ENCODE measurements around the gene FMN2.

The FMN2 gene

DNA sequence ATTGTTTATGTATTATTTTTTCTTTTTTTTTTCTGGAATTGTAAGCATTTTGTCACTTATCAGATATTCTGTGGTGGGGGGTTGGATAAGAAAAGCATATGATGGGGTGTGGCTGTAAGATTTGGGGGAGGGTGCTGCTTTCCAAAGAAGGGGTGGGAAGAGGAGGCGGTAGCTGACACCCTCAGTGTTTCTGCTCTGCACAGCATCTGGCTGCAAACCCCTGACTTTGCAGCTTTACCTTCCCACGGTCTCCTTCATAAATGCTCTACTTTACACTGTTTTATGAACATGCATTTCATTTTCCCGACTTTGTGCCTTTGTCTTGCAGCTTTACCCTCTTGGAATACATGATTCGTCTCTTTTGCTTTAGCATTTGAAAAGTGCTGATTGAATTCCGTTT, 7.6 kb downstream of the FMN2 start:
- DNase-seq, result no peak

DNA sequence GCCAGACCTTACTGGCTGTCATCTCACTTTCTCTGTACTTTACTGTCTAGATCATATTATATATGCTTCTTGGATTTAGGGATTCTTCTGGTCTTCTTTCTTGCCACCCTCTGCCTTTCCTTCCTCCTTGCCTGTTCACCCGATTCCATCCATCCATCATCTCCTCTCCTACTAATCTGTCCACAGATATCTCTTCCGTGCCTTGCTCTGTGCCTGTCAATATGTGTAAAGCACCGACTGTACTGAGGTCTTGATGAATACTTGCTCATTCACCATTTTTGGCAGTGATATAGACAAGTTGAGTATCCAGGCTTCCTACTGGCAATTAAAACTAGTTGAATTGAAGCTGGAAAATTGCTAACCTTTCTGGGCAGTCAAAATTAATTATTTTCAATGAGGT, 8.1 kb downstream of the FMN2 start:
- no peak for DNase-seq

DNA sequence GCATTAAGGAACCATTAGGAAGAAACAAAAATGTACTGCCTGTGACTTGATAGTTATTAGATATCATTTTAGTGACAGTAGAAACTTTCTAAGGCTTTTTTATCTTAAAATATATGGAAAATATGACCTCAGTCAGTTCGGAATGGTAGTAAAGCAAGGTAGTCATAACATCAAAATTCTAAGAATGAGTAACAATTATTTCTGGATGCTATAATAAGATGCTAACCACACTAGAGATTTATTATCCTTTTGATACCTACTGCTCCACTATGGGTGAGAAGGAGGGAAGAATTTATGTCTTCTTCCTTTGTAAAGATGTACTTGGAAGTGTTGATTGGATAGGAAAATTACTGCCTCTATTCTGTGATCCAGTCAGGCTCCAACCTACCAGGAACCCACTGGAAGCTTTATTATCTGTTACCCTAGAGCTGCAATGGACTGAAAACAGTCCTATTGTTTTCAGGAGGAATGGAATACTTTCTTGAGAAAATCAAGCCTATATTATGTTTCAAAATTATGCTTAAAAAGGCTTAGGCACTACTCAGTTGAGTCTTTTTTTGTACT, 8.8 kb downstream of the FMN2 start:
- DNase-seq, result no peak

DNA sequence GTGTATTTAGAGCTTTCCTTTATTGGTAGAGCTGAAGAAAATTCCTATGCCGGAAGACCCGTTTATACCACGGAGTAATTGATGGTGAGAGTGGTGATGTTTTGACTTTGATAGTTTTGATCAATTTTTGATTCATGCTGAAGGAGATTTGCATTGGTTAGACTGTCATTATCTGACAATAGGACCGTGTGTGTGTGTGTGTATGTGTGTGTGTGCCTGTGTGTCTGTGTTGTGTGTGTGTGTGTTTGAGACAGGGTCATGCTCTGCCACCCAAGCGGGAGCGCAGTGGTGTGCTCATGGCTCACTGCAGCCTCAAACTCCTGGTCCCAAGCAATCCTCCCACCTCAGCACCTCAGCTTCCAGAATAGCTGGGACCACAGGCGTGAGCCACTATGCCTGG, 9.6 kb downstream of the FMN2 start:
- DNase-seq, result no peak

DNA sequence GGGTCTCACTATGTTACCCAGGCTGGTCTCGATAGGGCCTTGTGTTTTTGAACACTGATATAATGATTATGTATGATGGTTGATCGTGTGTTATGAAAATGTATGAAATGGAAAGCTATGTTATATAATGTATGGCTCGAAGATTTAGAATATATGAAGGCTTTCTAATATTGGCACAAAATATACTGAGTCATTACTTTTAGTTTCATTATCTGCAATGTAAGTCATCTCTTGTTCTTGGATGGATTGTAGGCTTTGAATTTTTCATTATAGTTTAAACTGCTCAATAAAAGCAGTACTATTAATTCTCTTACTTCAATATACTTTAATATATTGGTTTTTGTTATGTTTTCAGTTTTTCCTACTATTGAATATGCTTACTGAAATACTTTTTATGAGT, 10.1 kb downstream of the FMN2 start:
- DNase-seq, result no peak

DNA sequence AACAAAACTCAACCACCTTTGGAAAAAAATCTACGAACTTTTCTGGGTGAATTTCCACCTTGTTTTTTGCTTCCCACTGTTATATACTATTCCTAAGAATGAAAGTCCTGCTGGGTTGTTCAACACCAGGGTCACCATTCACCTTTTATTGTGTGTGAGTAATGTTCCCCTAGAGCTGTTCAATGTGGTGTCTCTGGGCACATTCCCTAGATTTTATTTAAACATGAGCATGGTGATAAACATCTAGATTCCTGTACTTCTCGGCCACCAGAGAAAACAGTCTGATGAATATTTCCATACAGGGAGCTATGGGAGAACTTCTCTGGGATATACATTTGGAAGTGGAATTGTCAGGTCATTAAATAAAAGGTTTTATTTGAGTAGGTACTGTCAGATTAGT, 13.0 kb downstream of the FMN2 start:
- no peak for DNase-seq

DNA sequence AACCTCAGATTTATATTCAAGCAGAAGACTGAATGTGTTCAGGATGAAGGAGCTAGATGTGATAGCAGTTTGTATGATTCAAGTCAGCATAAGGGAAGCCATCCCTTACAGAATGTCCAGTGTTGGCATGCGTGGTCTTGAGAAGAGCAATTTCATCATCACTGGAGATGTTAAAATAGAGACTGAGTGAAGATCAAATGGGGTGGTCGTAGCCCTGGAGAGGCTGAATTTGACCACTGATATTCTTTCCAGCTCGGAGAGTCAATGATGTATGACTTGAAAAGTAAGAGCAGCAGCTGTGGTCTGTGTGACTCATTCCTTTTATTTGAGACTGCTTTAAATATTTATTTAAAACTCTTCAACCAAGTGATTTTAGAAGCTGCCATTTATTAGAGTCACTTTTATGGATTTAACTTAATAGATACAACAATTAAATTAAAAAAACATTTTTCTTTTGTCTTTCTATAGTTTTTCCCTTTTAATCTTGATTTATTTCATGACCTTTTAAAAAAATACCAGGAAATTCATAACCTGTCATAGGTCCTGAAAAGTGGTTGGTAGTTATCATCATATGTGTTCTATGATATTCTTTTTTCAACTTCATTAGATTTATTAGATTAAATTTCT, 15.5 kb downstream of the FMN2 start:
- DNase-seq, result no peak

DNA sequence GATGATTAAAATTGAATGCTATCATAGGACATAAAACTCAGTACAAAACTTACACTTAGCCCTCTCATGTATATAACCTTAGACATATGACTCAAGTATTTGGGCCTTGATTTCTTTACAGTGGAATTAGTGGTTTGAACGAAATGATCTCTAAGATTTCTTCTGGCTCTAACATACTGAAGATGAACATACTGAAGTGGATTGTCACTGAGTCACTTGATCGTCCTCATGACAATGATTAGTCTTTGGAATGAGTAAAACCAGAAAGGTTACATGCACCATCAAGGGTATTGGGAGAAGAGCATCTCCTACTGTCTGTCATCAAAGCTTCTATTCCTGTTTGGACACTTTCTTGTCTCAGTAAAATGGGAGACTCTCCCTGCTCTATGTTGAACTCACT, 17.4 kb downstream of the FMN2 start:
- no peak for DNase-seq

DNA sequence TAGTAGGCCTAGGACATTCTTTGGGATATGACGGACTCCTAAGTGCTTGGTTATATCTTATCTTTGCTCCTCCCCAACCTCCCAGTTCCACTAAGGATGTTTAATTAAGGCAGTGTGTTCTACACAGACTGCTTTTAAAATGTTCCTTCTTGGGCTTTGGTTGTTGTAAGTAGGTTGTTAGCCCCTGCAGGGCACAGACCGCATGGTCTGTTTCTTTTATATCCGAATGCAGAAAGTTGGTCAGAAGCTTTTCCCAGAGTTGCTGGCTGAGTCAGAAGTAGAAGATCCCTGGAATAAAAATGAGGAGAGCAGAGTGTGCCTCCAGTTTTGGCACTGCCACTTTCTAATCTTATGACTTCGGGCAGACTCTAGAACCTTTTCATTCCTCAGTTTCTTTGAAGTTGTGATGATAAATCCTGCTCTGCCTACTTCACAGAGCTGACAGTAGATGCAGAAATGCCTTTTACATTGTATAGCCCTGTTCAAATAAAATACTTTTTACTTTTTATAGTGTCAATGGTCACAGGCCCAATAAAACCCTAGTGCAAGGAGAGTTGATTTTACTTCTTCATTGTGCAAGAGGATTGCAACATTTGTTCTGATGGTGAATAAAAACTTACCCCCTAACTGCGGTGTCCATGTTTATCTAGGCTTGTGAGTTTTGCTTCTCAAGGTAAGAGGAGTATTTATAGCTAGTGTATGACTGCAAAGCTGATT, 18.4 kb downstream of the FMN2 start:
- DNase-seq, result no peak

DNA sequence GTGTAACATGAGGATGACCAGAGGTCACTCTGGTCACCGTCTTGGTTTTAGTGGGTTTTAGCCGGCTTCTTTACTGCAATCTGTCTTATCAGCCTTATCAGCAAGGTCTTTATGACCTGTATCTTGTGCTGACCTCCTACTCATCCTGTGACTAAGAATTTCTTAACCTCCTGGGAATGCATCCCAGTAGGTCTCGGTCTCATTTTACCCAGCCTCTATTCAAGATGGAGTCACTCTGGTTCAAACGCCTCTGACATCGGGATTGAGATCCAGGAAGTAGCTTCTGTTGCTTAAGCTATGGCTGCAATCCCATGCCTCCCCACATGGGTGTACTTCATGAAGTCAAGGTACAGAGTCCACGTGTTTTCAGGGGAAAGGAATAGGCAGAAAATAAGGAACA, 19.9 kb downstream of the FMN2 start:
- DNase-seq, result no peak

DNA sequence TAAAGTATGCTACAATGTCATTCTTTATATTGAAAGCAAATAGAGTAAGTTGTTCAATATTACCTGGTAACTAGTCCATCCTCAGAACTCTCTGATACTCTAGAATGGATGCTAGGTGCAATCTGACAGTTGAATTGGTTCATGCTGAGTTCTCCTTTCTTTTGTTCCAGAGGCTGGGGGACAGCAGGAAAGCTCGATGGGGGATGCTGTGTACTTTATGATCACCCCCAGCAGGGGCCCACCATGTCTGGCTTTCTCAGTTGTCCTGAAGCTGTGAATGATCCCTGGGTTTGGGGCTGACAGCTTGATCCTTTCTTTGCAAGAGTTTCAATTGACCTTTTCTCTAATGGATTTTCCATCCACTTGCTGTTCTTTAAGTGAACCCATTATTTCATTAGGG, 22.5 kb downstream of the FMN2 start:
- DNase-seq, result no peak

DNA sequence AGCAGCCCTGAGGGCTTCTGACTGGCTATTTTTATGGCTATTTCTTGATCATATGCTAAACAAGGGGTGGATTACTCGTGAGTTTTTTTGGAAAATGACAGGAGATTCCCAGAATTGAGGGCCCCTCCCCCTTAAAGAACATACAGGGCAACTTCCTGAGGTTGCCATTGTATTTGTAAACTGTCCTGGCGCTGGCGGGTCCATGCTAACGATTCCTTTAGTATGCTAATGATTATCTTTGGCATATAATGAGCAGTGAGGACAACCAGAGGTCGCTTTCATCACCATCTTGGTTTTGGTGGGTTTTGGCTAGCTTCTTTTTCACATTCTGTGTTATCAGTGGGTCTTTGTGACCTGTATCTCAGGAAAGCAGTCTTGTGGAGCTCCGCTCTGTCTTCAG, 24.1 kb downstream of the FMN2 start:
- DNase-seq, result no peak

DNA sequence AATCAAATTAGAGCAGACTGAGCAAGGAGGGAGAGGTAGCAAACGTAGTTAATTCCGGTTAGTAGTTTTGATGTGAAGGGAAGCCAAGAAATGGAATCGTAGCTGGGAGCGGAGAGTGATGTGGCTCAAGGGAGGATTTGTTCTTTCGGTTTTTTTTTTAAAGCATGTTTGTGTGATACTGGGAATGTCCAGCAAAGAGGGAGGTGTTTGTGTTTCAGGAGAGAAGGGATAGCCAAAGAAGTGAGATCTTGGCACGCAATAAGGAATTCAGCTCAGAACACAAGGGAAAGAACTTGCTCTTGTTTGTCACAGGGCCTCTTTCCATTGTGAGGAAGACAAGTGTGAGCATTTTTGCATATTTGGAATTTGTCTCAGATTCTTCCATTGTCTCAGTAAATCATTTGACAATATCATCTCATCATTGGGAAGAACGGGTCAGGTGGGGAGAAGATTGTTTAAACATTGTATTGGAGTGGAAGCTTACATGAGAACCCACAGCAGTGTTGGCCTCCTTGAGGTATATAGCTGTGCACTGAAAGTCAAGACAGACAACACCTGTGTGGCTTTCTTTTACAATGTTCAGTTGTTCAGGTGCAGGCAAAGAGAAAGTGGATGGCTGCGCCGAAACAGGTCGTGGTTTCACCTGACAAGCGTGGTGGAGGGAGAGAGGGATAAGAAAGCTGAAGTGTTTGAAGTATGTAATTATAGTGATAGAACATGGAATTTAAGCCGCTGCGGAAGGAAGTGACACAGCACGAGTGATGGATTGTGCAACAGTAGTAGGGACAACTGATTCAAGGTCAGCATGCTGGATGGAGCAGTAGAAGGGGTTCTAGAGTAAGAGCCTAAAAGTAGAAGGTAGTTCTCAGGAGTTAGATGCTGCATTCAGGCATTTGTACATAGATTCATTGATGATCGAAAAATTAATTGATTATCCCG, 25.4 kb downstream of the FMN2 start:
- DNase-seq, result no peak

DNA sequence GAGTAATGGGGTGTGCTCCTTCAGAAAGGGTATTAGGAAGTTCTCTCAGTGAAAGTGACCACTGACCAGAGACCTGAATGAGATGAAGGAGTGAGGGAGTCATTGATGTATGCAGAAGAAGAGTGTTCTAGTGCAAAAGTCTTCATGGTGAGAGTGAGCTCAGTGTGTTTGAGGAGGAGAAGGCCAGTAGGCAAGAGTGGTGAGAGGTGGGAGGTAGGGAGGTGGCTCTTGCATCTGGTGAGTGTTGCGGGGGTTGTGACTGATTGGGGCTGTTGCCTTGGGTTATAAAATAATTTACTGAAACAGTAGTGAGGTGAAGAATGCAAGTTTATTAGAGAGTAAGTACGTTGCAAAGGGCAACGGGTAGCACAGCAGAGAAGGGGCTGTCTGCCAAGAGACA, 26.2 kb downstream of the FMN2 start:
- no peak for DNase-seq

DNA sequence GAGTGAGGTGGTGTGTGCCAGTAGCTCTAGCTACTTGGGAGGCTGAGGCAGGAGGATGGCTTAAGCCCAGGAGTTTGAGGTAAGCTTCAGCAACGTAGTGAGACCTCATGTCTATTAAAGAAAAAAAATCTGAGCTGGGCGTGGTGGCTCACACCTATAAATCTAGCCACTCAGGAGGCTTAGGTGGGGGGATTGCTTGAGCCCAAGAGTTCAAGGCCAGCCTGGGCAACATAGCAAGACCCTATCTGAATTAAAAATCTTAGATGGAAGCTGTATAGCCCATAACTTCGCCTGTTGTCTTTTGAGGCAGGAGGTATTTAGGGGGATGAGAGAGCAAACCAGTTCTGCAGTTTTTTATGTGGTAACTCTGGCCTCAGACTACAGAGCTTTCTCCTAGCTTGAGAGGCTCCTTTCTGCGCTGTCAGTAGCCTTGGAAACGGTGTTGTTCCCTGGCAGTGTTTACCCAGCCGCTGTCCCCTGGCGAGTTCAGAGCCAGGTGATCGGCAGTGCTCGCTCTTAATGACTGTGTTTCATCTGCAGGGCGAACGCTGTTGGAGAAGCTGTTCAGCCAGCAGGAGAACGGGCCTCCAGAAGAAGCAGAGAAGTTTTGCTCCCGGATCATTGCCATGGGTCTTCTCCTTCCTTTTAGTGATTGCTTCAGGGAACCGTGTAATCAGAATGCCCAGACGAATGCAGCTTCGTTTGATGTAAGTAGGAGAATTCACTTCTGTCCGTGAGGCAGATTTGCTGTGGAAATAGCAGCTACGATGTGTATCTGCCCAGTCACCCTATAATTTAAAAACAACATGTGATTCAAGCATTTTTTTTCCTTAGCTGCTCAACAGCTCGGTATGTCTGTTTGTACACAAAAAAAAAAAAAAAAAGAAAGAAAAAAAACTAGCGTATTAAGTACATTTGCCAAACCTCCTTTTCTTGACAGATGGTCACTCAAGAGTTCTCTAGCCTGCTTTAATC, 31.2 kb downstream of the FMN2 start:
- DNase-seq, result no peak

DNA sequence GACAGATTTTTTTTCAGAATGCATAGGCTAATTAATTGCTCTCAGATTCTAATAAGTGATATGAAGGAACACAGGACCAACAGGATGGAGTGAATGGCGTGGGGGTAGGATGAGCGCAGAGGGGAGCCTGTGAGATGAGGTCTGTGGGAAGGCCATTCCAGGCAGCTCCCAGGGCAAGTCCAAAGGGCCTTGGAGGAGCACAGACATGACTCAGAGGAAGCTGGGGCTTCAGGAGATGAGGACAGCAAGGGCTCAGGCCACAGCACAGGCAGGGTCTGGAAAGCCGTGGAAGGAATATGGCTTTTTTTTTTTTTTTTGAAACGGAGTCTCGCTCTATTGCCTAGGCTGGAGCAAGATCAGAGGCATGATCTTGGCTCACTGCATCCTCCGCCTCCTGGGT, 35.1 kb downstream of the FMN2 start:
- DNase-seq, result no peak

DNA sequence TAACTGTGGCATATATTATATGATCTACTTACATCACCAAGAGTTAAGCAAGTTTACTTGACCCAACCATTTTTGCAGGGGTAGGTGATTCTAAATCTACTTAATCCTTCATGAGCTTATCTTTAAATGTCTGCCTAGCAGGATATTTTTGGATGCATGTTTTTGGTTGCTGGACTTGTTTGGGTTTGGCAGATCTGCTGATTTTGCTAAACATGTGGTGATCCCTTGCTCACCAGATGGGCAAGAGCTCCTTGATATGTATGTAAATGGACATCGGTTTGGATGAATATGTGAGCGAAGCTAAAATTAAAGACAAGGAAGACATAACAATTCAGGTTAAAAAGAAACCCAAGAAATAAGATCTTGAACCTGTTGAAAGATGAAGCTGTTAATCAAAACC, 36.7 kb downstream of the FMN2 start:
- no peak for DNase-seq

DNA sequence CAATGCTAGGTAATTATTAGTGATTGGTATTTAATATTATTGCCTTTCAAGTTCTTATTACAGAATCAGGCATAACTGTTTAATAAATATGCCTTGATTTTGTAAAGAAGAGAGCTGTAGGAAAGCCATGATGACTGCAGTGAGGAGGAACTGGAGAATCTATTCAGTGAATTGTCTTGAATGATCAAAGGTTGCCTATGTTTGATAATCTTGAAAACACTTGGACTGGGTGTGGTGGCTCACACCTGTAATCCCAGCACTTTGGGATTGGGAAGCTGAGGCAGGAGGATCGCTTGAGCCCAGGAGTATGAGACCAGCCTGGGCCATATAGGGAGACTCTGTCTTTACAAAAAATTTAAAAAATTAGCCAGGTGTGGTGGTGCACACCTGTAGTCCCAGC, 42.4 kb downstream of the FMN2 start:
- no peak for DNase-seq

DNA sequence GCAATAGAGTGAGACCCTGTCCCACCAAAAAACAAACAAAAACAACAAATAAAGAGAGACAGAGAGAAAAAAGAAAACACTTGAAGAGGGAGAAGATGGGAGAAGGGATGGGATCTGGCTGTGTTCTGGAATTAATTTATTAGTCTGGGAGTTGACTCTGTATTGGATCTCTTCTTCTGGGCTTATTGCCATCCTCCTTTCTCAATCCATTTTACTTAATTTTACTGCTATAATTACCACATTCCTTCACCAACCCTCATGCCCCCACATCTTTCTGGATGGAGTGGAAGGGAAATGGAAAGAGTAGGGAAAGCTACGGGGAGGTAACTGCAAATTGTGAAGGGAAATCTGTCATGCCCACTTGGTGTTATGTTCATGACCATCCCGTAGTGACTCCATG, 42.9 kb downstream of the FMN2 start:
- DNase-seq, result no peak

DNA sequence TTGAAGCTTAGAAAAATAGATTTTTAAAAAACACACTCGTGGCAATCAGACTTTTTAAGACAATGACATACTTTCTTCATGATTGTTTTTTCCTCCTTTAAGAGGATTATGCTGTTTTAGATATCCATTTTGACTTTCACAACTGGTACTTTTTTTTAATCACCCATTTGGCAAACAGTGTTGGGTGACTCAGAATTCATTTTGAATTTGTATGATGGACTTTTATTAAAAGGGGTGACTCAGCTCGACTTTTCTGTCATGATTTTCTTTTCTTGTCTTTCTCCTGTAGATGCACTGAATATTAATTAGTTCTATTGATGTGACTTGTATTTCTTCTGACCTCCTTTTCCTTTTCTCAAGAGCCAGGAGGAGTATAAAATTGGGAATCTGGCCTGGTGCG, 44.7 kb downstream of the FMN2 start:
- DNase-seq, result no peak

DNA sequence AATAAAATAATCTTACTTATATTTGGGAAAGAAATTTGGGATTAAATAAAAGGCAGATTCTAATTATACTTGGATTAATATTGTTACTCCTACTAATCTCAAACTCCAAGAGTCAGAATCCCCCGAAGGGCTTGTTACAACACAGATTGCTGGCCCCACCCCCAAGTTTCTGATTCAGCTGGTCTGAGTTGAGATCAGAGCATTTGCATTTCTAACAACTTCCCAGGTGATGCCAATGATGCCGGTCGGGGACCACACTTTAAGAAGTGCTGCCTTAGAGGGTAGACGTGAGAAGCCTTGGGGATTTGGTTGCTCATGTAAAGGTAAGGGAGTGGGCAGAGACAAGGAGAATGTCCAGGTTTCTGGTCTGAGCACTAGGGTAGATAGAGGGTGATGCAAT, 47.2 kb downstream of the FMN2 start:
- no peak for DNase-seq

DNA sequence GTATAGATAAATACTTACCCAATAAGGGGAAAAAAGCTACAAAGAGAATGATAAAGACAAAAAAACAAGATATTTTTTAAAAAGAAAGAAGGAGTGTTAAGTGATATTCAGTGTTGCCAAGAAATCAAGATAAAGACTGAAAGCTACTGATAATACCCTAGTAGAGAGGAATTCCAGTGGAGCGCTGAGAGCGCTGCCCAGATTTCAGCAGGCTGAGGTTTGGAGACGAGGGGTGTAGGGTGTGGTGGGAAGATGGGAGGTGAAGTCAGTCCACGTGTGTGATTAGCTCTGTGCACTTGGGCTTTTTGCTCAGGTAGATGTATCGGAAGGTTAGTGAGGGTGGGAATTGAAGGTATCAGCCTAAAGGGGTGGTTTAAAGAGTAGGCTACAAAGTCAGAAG, 47.8 kb downstream of the FMN2 start:
- DNase-seq, result no peak

DNA sequence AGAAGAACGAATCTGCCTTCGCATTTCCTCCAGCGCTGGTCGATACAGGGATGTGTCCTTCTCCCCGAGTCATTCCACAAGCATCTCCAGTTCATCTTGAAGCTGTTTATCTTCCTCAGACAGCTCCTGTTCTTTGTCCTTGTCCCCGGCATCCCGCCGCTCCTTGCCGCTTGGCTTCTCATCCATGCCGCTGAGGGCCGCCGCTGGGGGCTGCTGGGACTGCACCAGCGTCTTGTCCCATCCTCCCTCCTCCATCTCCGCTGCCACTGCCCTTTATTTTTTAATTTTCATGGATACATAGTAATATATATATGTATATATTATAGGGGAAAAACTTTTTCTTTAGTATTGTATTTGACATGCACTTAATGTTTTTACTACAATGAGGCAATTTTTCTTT, 53.4 kb downstream of the FMN2 start:
- DNase-seq, result no peak
